SJSA1 (cell line): Measurements from ENCODE around the gene TP53RK. TPM values are rescaled to one million over a fixed set of nuclear protein-coding genes. Genes with fewer than 3 reads are reported as not detected.

Experiments used
- DNase-seq, 2 experiments: peaks; one replicate each; pipeline ENCODE4 v3.0.0-alpha.2; 2015 to 2020; ENCODE audit warnings: low spot score in 2 of 2, low read depth in 1 of 2
- H3K27ac ChIP-seq: fragments of 250-450 bp; sonication (Bioruptor Pico); 2 replicates; pipeline ENCODE4 v1.5.1; 2020; ENCODE audit warnings: mild to moderate bottlenecking, moderate library complexity
- H3K27me3 ChIP-seq: fragments of 250-450 bp; sonication (Bioruptor Pico); replicated peaks from 2 replicates; pipeline ENCODE4 v1.5.1; 2020; ENCODE audit warnings: mild to moderate bottlenecking, moderate library complexity
- H3K36me3 ChIP-seq: fragments of 250-450 bp; sonication (Bioruptor Pico); 2 replicates; pipeline ENCODE4 v1.5.1; 2020; ENCODE audit warnings: mild to moderate bottlenecking
- H3K4me1 ChIP-seq: fragments of 250-450 bp; sonication (Bioruptor Pico); replicated peaks from 2 replicates; pipeline ENCODE4 v1.6.1; 2021; ENCODE audit warnings: mild to moderate bottlenecking
- H3K4me3 ChIP-seq: fragments of 250-450 bp; sonication (Bioruptor Pico); 2 replicates; pipeline ENCODE4 v1.5.1; 2020; ENCODE audit warnings: mild to moderate bottlenecking
- H3K9me3 ChIP-seq: fragments of 250-450 bp; sonication (Bioruptor Pico); replicated peaks from 2 replicates; pipeline ENCODE4 v1.5.1; 2020; ENCODE audit warnings: mild to moderate bottlenecking
- total RNA-seq: library from RNA; depleted of rRNA; stranded (reverse); fragments of >200 nt; shearing (Covaris generic); gene quantifications from 2 replicates; pipeline ENCODE4 v1.2.3, GENCODE V29; 2014; rRNA removed

Gene TP53RK
- 28.9 and 30.1 TPM in 2 replicates for total RNA-seq

DNA sequence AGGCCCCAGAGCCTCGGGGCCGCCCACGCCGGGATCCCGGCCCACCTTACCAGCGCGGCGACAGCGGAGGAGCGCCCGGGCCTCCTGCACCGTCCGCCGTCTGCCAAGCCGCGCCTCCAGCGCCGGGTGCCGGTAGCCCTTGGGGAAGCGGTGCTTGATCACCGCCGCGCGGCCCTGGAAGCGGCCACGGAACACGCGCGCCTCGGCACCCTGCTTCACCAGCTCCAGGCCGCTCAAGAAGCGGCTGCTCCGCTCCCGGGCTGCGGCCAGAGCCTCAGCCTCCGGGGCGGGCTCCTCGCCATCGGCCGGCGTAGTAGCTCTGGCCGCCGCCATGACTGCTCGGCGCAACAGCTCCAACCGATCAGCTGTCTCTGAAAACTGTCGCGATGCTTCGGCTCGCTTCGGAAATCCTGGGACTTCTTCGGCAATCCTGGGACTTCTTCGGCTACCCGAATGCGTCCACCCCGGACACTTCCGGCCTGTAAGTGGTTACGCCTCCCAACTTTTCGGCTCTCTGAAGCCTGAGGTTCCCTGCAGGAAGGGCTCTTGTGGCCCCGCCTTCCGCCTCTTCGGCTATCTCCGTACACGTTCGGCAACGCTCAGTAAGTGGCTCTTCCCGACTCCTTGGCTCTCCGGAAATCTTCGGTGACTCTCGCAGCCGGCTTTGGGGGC lies at the start of gene TP53RK:
Gene TP53RK (minus strand): TSS at position 363 of the 672 bp plus-strand sequence. CDS start 30 bp downstream, at position 333.
- peaks cover 22% of the 10 kb centered on the region for H3K36me3 ChIP-seq
- no peaks in the 10 kb centered on the region for H3K9me3 ChIP-seq
- peak within 1 kb of the TSS; percentile 79 for H3K27ac ChIP-seq

GRCh38 chr20:46735436-46735835 lies 46.2 kb upstream of the TP53RK start:
- H3K4me1 ChIP-seq, result no peaks in the 10 kb centered on the region
- no peak overlapping the region for H3K27ac ChIP-seq
- H3K9me3 ChIP-seq, result no peaks in the 10 kb centered on the region
- H3K4me3 ChIP-seq, result no peak overlapping the region
- no peak for DNase-seq
- H3K36me3 ChIP-seq, result peaks cover 2% of the 10 kb centered on the region; the same call in 1 of the 2 replicates
- no peaks in the 10 kb centered on the region for H3K27me3 ChIP-seq

More for the DNA sequence above, at the start of gene TP53RK:
- Histone ChIP-seq H3K27me3 (no peaks in the 10 kb centered on the region), H3K4me1 (peaks cover 10% of the 10 kb centered on the region), H3K4me3 (peak within 1 kb of the TSS; percentile 85)
- DNase-seq, result peak; percentile 99 to 100

- H3K9me3 ChIP-seq, result no peaks in the 10 kb centered on the region
- peaks cover 2% of the 10 kb centered on the region; the same call in 1 of the 2 replicates for H3K36me3 ChIP-seq
- H3K27me3 ChIP-seq, result no peaks in the 10 kb centered on the region
- H3K4me3 ChIP-seq, result no peak overlapping the region
- no peak for DNase-seq
- H3K4me1 ChIP-seq, result no peaks in the 10 kb centered on the region
- H3K27ac ChIP-seq, result no peak overlapping the region
Measured at GRCh38 chr20:46731770-46732169, 42.5 kb upstream of the TP53RK start.

DNA sequence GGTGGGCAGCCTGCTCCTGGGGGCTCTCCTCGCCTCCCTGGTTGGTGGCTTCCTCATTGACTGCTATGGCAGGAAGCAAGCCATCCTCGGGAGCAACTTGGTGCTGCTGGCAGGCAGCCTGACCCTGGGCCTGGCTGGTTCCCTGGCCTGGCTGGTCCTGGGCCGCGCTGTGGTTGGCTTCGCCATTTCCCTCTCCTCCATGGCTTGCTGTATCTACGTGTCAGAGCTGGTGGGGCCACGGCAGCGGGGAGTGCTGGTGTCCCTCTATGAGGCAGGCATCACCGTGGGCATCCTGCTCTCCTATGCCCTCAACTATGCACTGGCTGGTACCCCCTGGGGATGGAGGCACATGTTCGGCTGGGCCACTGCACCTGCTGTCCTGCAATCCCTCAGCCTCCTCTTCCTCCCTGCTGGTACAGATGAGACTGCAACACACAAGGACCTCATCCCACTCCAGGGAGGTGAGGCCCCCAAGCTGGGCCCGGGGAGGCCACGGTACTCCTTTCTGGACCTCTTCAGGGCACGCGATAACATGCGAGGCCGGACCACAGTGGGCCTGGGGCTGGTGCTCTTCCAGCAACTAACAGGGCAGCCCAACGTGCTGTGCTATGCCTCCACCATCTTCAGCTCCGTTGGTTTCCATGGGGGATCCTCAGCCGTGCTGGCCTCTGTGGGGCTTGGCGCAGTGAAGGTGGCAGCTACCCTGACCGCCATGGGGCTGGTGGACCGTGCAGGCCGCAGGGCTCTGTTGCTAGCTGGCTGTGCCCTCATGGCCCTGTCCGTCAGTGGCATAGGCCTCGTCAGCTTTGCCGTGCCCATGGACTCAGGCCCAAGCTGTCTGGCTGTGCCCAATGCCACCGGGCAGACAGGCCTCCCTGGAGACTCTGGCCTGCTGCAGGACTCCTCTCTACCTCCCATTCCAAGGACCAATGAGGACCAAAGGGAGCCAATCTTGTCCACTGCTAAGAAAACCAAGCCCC lies 36.2 kb upstream of the TP53RK start:
- Histone ChIP-seq H3K36me3 (peaks cover 5% of the 10 kb centered on the region), H3K27me3 (no peaks in the 10 kb centered on the region)

GRCh38 chr20:46724343-46724959 lies 35.2 kb upstream of the TP53RK start:
- no peaks in the 10 kb centered on the region for H3K4me1 ChIP-seq
- H3K27ac ChIP-seq, result no peak overlapping the region
- no peak overlapping the region for H3K4me3 ChIP-seq
- H3K27me3 ChIP-seq, result no peaks in the 10 kb centered on the region
- H3K9me3 ChIP-seq, result 0 out of 2 replicates have a peak, but pooled peaks cover 2% of the 10 kb centered on the region
- no peak for DNase-seq
- H3K36me3 ChIP-seq, result peaks cover 14% of the 10 kb centered on the region

More for the DNA sequence above, 36.2 kb upstream of the TP53RK start:
- DNase-seq, result no peak
- Histone ChIP-seq H3K27ac (no peak overlapping the region), H3K4me1 (no peaks in the 10 kb centered on the region), H3K4me3 (no peak overlapping the region), H3K9me3 (no peaks in the 10 kb centered on the region)

DNA sequence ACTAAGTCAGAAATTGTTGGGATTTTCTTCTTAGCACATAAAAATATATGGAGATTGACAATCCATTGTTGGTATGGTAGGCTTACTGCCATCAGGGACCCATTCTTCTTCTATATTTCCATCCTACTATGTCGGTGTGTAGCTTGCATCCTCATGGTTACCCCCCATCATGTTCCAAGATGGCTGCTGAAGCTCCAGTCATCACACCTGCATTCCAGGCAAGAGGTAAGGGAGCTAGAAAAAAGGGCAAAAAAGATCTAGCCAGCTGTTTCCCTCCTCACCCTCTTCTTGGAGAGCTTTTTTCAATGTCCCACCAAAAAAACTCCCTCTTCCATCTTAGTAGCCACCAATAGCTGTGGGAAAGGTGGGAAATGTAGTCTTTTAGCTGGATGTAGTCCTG lies 33.8 kb upstream of the TP53RK start:
- Histone ChIP-seq H3K27me3 (no peaks in the 10 kb centered on the region), H3K4me1 (no peaks in the 10 kb centered on the region), H3K36me3 (peaks cover 14% of the 10 kb centered on the region), H3K27ac (no peak overlapping the region), H3K9me3 (0 out of 2 replicates have a peak, but pooled peaks cover 2% of the 10 kb centered on the region), H3K4me3 (no peak overlapping the region)
- DNase-seq, result no peak

GRCh38 chr20:46722450-46722849 lies 33.2 kb upstream of the TP53RK start:
- DNase-seq, result no peak
- H3K9me3 ChIP-seq, result 0 out of 2 replicates have a peak, but pooled peaks cover 2% of the 10 kb centered on the region
- no peak overlapping the region for H3K27ac ChIP-seq
- peaks cover 14% of the 10 kb centered on the region for H3K36me3 ChIP-seq
- no peaks in the 10 kb centered on the region for H3K27me3 ChIP-seq
- no peaks in the 10 kb centered on the region for H3K4me1 ChIP-seq
- H3K4me3 ChIP-seq, result no peak overlapping the region

- no peak for DNase-seq
- no peaks in the 10 kb centered on the region for H3K4me1 ChIP-seq
- no peaks in the 10 kb centered on the region for H3K27me3 ChIP-seq
- no peak overlapping the region for H3K4me3 ChIP-seq
- 0 out of 2 replicates have a peak, but pooled peaks cover 2% of the 10 kb centered on the region for H3K9me3 ChIP-seq
- H3K27ac ChIP-seq, result no peak overlapping the region
- peaks cover 14% of the 10 kb centered on the region for H3K36me3 ChIP-seq
Measured at GRCh38 chr20:46721476-46721875, 32.2 kb upstream of the TP53RK start.

DNA sequence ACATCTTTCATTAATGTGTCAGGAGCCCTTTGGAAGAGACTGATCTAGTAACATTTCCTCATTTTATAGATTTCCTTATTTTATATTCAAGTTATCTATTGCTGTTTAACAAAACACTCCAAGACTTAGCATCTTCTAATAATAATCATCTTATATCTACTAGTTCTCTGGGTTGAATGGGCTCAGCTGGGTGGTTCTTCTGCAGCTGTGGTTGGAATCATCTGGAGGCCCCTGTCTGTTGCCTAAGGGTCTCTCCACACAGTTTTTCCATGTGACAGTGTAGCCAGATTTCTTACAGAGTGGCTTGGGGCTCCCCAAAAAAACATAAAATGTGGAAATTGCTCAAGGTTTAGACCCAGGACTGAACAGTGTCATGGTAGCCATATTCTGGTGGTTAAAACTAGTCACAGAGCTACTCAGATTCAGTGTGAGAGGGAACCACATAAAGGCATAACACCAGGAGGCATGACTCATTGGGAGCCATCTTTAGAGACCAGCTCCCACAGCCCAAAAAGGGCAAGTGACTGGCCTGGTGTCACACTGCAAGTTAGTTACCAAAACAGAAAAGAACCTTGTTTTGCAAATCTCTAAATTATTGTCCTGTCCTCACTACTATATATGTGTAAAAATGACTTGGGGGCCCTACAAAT lies 31.7 kb upstream of the TP53RK start:
- Histone ChIP-seq H3K9me3 (0 out of 2 replicates have a peak, but pooled peaks cover 2% of the 10 kb centered on the region), H3K27ac (no peak overlapping the region), H3K4me1 (no peaks in the 10 kb centered on the region), H3K4me3 (no peak overlapping the region), H3K27me3 (no peaks in the 10 kb centered on the region), H3K36me3 (peaks cover 12% of the 10 kb centered on the region)
- no peak for DNase-seq

GRCh38 chr20:46720019-46720418 lies 30.8 kb upstream of the TP53RK start:
- H3K27me3 ChIP-seq, result no peaks in the 10 kb centered on the region
- H3K4me1 ChIP-seq, result peaks cover 5% of the 10 kb centered on the region
- H3K9me3 ChIP-seq, result 0 out of 2 replicates have a peak, but pooled peaks cover 2% of the 10 kb centered on the region
- H3K4me3 ChIP-seq, result no peak overlapping the region
- H3K36me3 ChIP-seq, result peaks cover 12% of the 10 kb centered on the region
- no peak overlapping the region for H3K27ac ChIP-seq
- no peak for DNase-seq

- Histone ChIP-seq H3K4me3 (no peak overlapping the region), H3K27ac (no peak overlapping the region), H3K27me3 (no peaks in the 10 kb centered on the region), H3K9me3 (0 out of 2 replicates have a peak, but pooled peaks cover 2% of the 10 kb centered on the region), H3K4me1 (peaks cover 7% of the 10 kb centered on the region), H3K36me3 (peaks cover 12% of the 10 kb centered on the region)
- no peak for DNase-seq
Measured at GRCh38 chr20:46717818-46718541, 28.7 kb upstream of the TP53RK start.

DNA sequence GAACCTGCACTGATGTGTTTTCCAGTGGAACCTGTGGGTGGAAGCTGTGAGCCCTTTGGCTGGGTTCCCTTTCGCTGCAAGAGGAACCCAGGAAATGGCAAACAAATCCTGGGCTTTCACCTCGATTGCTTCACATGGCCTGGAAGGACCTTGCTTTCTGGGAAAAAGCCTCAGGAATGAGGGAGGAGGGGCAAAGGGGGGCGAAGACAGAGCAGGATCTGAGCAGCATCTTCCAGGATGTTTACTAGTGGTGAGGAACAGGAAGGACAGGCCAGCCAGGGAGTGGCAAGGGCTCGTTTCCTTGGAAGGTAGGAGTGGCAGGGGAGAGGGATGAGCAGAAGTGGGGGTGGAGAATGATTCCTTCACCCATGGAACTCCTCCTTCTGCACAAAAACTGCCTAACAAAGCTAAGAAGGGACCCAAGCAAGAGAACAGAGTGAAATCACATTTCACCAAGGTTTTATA lies 26.1 kb upstream of the TP53RK start:
- DNase-seq, result peak; percentile 38 to 54
- Histone ChIP-seq H3K27me3 (no peaks in the 10 kb centered on the region), H3K4me3 (no peak overlapping the region), H3K4me1 (peaks cover 10% of the 10 kb centered on the region), H3K9me3 (0 out of 2 replicates have a peak, but pooled peaks cover 2% of the 10 kb centered on the region), H3K36me3 (peaks cover 8% of the 10 kb centered on the region), H3K27ac (no peak overlapping the region)
